ENCODE results near the gene SNRK. TPM values are rescaled to one million over a fixed set of nuclear protein-coding genes. Genes with fewer than 3 reads are reported as not detected.

Gene SNRK
- total and polyA plus RNA-seq, 9 of the 15 experiments (the other 6 are each of a cell fraction or from before 2014, with no cell fraction given): 1.7 to 12.3 (median 7.3) TPM

DNA sequence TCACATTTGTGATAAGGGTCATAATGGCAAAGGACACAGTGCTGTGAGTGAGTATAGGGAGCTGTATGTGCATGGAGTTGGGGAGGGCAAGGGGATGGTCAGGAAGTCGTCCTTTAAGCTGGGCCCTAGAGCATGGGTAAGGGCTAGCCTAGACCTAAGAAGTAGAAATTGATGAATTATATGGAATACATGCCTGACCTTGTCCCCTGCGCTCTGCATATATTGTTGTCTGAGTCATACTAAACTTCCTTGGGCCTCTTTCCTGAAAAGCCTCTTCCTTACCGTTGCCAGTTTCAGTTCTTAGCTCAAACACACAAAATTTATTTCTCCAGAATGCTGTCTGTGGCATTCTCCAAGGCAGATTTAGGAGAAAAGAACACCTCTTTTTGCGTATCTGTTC lies 4.6 kb downstream of the SNRK start:
- Histone ChIP-seq H3K27me3 (ENCODE audit: control insufficient read depth in 2 of 2, insufficient read depth in 2 of 2, low read length in 2 of 2) (no peaks in the 10 kb centered on the region), H3K4me2 (ENCODE audit: insufficient read depth, low read length) (no peak overlapping the region), H3K9me1 (ENCODE audit: control insufficient read depth, insufficient read depth, low read length) (no peaks in the 10 kb centered on the region), H3K4me3 (no peak overlapping the region), H3K9me3 (replicated peaks; ENCODE audit: control insufficient read depth, insufficient read depth, low read depth, low read length) (no peaks in the 10 kb centered on the region), H4K20me1 (replicated peaks; ENCODE audit: control insufficient read depth, insufficient read depth, low read length) (peaks cover 11% of the 10 kb centered on the region), H3K79me2 (ENCODE audit: control insufficient read depth, insufficient read depth, low read length) (peaks cover 48% of the 10 kb centered on the region), H2AFZ (ENCODE audit: low read depth, low read length) (no peak overlapping the region), H3K4me1 (replicated peaks in 1 of 2; ENCODE audit: control insufficient read depth in 2 of 2, insufficient read depth in 2 of 2, low read length in 2 of 2) (peaks cover 7% of the 10 kb centered on the region in 2 experiments; a peak in 3 of 5 replicates), H3K27ac (ENCODE audit: extremely low read depth, low read depth, low read length) (no peak overlapping the region), H3K36me3 (ENCODE audit: control insufficient read depth, insufficient read depth, low read length) (peaks cover 8% of the 10 kb centered on the region; the same call in 1 of the 3 replicates), H3K9ac (ENCODE audit: insufficient read depth in 1 of 2, low read depth in 2 of 2, low read length in 2 of 2) (no peak overlapping the region)
- intact Hi-C loops (cut with micrococcal nuclease): no loop called here
- ATAC-seq (no peak), DNase-seq (ENCODE audit: extremely low read depth in 1 of 4, low spot score in 3 of 4) (no peak), FAIRE-seq (no peak)
- ChIA-PET CTCF (ENCODE audit: low intra/inter-chr PET ratio) (no interaction called here), POLR2A (interaction anchor here (1.8 kb wide), 1 partner anchor 9 kb away, joined by 7 read pairs; no protein-coding TSS in a partner anchor)
- in situ Hi-C loops (cut with MboI): no loop called here
- 65% methylated on average over 4 of the region's 4 CpGs for WGBS (ENCODE audit: insufficient coverage, low coverage, missing lambda C conversion rate)
- TF ChIP-seq FOSL1 (tag; conservative IDR thresholded peaks at IDR 0.05) (0 out of 2 replicates have a peak, but pooled peaks have one; percentile 11), ADNP (tag; IDR thresholded peaks at IDR 0.05) (no peak), SRF (CRISPR knock-in tag; IDR thresholded peaks at IDR 0.05) (no peak)
- TF ChIP-seq, protein P1, sequence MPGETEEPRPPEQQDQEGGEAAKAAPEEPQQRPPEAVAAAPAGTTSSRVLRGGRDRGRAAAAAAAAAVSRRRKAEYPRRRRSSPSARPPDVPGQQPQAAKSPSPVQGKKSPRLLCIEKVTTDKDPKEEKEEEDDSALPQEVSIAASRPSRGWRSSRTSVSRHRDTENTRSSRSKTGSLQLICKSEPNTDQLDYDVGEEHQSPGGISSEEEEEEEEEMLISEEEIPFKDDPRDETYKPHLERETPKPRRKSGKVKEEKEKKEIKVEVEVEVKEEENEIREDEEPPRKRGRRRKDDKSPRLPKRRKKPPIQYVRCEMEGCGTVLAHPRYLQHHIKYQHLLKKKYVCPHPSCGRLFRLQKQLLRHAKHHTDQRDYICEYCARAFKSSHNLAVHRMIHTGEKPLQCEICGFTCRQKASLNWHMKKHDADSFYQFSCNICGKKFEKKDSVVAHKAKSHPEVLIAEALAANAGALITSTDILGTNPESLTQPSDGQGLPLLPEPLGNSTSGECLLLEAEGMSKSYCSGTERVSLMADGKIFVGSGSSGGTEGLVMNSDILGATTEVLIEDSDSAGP (CRISPR knock-in tag; IDR thresholded peaks at IDR 0.05): no peak
- no TSS peak for BruUV-seq (replicated peaks)

Data from K562 (cell line).